Activated T-helper 1 cell treated with anti-CD3 and anti-CD28 coated beads, Interleukin-12 subunit alpha, Interleukin-12 subunit beta, Interleukin-2, Interleukin-4 antibody, amounts not matched to agents 30 ng/mL and 10 ng/mL and 1 ng/mL, durations not matched to agents 14 hours and 24 hours and 36 hours (primary cell): ENCODE data around the gene SLC5A10. TPM values are rescaled to one million over a fixed set of nuclear protein-coding genes. Genes with fewer than 3 reads are reported as not detected.

Source experiments
- DNase-seq: peaks from one replicate; pipeline ENCODE4 v3.0.0; 2021; ENCODE audit warnings: low spot score
- H3K27ac Mint-ChIP-seq: one replicate; pipeline ENCODE4 v1.8.0; 2021; ENCODE audit warnings: mild to moderate bottlenecking, mixed read lengths
- H3K27me3 Mint-ChIP-seq: one replicate; pipeline ENCODE4 v1.8.0; 2022; ENCODE audit warnings: mild to moderate bottlenecking, moderate library complexity, mixed read lengths; ENCODE audit not compliant: insufficient read depth
- H3K36me3 Mint-ChIP-seq: one replicate; pipeline ENCODE4 v1.8.0; 2021; ENCODE audit warnings: low read depth, mixed read lengths
- H3K4me1 Mint-ChIP-seq: one replicate; pipeline ENCODE4 v1.8.0; 2021; ENCODE audit warnings: low read depth, mixed read lengths
- H3K4me3 Mint-ChIP-seq: one replicate; pipeline ENCODE4 v1.8.0; 2021; ENCODE audit warnings: mild to moderate bottlenecking, moderate library complexity, mixed read lengths
- H3K9me3 Mint-ChIP-seq: one replicate; pipeline ENCODE4 v1.8.0; 2021; ENCODE audit warnings: mixed read lengths
- intact Hi-C: fragments of 100-400 bp; cut with micrococcal nuclease; formaldehyde crosslinking; loops from one replicate; pipeline ENCODE4 v1.15.1; 2024
- total RNA-seq: library from RNA; stranded (reverse); gene quantifications from 2 replicates; pipeline ENCODE4 v1.2.3, GENCODE V29; 2022

SLC5A10 gene
- total RNA-seq, 1 donor from 2014 or later = not detected

DNA sequence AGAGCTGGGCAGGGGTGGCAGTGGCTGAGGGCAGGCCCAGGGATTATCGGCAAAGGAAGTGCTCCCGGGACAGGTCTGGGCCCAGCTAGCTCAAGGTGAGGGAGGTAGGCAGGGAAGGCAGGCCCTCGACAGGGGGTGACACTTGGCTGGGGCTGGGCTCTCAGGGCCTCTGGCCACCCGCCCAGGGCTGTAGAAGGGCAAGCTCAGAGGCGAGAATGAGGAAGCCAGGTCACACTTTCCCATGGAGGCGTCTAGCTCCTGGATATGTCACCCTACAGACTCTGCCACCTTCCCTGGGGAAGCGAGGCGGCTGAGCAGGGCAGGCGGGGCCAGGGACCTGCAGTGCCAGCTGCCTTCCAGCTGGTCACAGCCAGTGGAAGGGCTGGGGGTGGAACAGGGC, 33.5 kb downstream of the SLC5A10 start:
- intact Hi-C loops = no loop called here
- H3K27ac Mint-ChIP-seq = no peak overlapping the region
- no peaks in the 10 kb centered on the region for H3K4me1 Mint-ChIP-seq
- DNase-seq = no peak
- no peaks in the 10 kb centered on the region for H3K9me3 Mint-ChIP-seq
- H3K4me3 Mint-ChIP-seq = no peak overlapping the region
- H3K27me3 Mint-ChIP-seq = no peaks in the 10 kb centered on the region
- peaks cover 2% of the 10 kb centered on the region for H3K36me3 Mint-ChIP-seq

- Mint-ChIP-seq H3K4me3 (no peak overlapping the region), H3K27ac (no peak overlapping the region), H3K27me3 (no peaks in the 10 kb centered on the region), H3K9me3 (no peaks in the 10 kb centered on the region), H3K4me1 (no peaks in the 10 kb centered on the region), H3K36me3 (peaks cover 2% of the 10 kb centered on the region)
- intact Hi-C loops = no loop called here
- DNase-seq = no peak
Observed at GRCh38 chr17:18986541-18987229, 34.7 kb downstream of the SLC5A10 start.

GRCh38 chr17:18987230-18987610, 35.3 kb downstream of the SLC5A10 start:
- Mint-ChIP-seq H3K36me3 (peaks cover 2% of the 10 kb centered on the region), H3K27me3 (no peaks in the 10 kb centered on the region), H3K4me1 (no peaks in the 10 kb centered on the region), H3K9me3 (no peaks in the 10 kb centered on the region), H3K4me3 (no peak overlapping the region), H3K27ac (no peak overlapping the region)
- no peak for DNase-seq
- intact Hi-C loops = no loop called here

DNA sequence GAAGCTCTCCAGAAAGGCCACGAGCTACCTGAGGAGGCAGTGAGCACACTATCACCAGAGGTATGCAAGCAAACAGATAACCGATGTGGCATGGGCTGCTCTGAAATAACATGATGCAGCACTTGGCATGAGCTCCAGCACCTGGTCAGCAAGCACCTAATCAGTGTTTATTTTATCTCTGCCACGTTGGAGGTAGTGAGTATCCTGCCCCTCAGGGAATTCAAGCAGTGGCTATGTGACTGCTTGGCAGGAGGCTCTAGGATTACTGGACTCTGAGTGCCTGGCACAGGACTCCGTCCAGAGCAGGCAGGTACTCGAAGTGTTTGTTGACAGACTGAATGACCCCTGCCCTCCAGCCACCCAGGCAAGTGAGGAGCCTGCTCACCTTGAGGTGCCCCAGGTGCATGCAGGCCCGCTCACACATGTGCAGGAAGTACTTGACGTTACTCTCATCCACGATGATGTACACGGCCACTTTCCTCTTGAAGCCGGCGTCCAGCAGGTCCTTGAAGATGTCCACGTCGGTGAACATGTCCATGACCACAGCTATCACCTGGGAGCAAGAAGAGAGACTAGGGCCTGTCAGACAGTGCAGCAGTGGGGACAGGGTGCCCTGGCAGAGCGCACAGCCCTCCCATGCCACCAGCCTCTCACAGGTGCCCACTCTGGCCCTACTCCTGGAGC, 36.0 kb downstream of the SLC5A10 start:
- H3K4me3 Mint-ChIP-seq = no peak overlapping the region
- peaks cover 5% of the 10 kb centered on the region for H3K4me1 Mint-ChIP-seq
- no peak for DNase-seq
- H3K36me3 Mint-ChIP-seq = peaks cover 2% of the 10 kb centered on the region
- intact Hi-C loops = no loop called here
- H3K27ac Mint-ChIP-seq = no peak overlapping the region
- H3K9me3 Mint-ChIP-seq = no peaks in the 10 kb centered on the region
- H3K27me3 Mint-ChIP-seq = no peaks in the 10 kb centered on the region

GRCh38 chr17:18988546-18989173, 36.7 kb downstream of the SLC5A10 start:
- no peak overlapping the region for H3K4me3 Mint-ChIP-seq
- H3K4me1 Mint-ChIP-seq = peaks cover 12% of the 10 kb centered on the region
- H3K36me3 Mint-ChIP-seq = peaks cover 4% of the 10 kb centered on the region
- intact Hi-C loops = no loop called here
- no peak overlapping the region for H3K27ac Mint-ChIP-seq
- H3K9me3 Mint-ChIP-seq = no peaks in the 10 kb centered on the region
- no peak for DNase-seq
- no peaks in the 10 kb centered on the region for H3K27me3 Mint-ChIP-seq

GRCh38 chr17:18990331-18990730, 38.4 kb downstream of the SLC5A10 start:
- Mint-ChIP-seq H3K4me3 (no peak overlapping the region), H3K36me3 (peaks cover 10% of the 10 kb centered on the region), H3K27ac (no peak overlapping the region), H3K27me3 (no peaks in the 10 kb centered on the region), H3K4me1 (peaks cover 13% of the 10 kb centered on the region), H3K9me3 (peaks cover 5% of the 10 kb centered on the region)
- intact Hi-C loops = no loop called here
- no peak for DNase-seq

GRCh38 chr17:18991531-18992315, 39.8 kb downstream of the SLC5A10 start:
- H3K27ac Mint-ChIP-seq = no peak overlapping the region
- no peak for DNase-seq
- intact Hi-C loops = no loop called here
- H3K9me3 Mint-ChIP-seq = peaks cover 14% of the 10 kb centered on the region
- H3K4me1 Mint-ChIP-seq = peaks cover 13% of the 10 kb centered on the region
- no peaks in the 10 kb centered on the region for H3K27me3 Mint-ChIP-seq
- no peak overlapping the region for H3K4me3 Mint-ChIP-seq
- H3K36me3 Mint-ChIP-seq = peaks cover 14% of the 10 kb centered on the region

DNA sequence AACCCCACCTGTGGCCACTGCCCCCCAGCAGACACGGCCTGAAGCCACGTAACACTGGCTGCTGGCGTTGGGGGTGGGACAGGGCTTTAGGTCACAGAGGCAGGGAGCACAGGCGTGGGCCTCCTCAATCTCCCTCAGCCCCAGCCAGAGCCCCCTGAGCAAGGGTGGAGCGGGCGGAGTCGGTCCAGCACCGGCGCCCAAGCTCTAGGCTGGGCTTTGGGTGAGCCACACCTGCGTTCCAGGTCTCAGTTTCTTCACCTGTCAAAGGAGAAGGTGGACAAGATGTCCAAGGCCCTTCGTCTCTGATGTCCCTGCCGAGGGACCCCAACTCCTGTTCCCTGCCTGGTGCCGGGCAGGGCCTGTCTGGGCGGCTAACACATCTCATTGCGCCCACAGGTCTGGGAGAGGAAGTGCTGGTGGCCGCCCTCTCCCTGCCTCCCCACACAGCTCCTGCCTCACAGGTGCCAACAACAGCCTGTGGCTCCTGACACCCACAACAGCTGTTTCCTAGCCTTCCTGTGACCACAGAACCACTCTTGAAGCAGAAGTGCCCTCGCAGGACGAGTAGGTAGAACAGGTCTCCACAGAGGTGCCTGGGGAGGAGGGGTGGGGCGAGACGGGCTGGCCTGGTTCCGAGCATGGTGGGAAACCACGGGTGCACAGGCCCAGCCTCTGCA, 40.6 kb downstream of the SLC5A10 start:
- no peak overlapping the region for H3K27ac Mint-ChIP-seq
- peaks cover 14% of the 10 kb centered on the region for H3K9me3 Mint-ChIP-seq
- H3K27me3 Mint-ChIP-seq = no peaks in the 10 kb centered on the region
- DNase-seq = no peak
- H3K4me1 Mint-ChIP-seq = peaks cover 13% of the 10 kb centered on the region
- H3K36me3 Mint-ChIP-seq = peaks cover 16% of the 10 kb centered on the region
- no peak overlapping the region for H3K4me3 Mint-ChIP-seq
- intact Hi-C loops = no loop called here

DNA sequence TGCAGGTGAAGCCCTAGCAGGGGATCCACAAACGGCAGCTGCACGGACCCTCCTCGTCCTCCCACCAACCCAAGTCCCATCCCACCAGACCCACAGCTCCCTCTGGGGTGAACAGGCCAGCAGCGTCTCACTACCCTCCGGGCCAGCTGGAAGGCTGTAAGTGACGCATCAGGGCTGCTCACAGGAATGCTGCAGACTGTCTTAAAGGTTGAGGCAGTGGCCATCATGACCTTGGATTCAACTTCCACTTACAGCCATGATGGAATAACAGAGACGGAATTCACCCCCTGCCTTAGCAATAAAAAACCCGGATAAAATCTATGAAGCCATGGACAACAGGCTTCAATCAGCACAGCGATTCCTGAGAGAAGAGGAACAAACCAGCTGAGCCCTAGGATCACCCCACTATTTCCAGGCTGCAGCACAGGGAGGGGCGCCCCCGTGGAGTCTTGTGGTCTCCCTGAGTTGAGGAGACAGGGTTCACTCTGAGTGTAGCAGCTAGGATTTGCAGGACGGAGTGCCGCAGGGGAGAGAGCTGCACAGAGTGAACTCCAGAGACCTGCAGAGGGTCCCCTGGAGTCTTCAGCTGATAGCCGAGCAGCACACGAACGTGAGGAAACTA, 42.1 kb downstream of the SLC5A10 start:
- no peaks in the 10 kb centered on the region for H3K27me3 Mint-ChIP-seq
- H3K27ac Mint-ChIP-seq = no peak overlapping the region
- peaks cover 14% of the 10 kb centered on the region for H3K9me3 Mint-ChIP-seq
- intact Hi-C loops = no loop called here
- DNase-seq = no peak
- H3K4me3 Mint-ChIP-seq = no peak overlapping the region
- H3K36me3 Mint-ChIP-seq = peaks cover 16% of the 10 kb centered on the region
- peaks cover 13% of the 10 kb centered on the region for H3K4me1 Mint-ChIP-seq

DNA sequence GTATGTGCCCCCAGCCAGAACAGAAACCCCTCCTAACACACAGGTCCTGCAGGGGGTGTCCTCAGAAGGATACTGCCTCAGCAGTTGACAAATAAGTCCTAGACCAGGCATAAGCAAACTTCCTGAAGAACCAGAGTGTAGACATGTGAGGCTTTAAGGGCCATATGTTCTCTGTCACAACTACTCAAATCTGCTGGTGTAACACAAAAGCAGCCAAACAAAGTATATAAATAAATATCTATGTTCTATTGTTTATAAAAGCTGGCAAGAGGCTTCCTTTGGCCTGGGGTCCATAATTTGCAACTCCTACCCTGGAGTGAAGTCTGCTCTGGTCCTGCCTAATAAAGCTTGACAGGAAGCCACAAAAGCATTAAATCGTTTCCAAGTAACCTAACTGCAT, 42.7 kb downstream of the SLC5A10 start:
- intact Hi-C loops = no loop called here
- no peak overlapping the region for H3K4me3 Mint-ChIP-seq
- H3K36me3 Mint-ChIP-seq = peaks cover 16% of the 10 kb centered on the region
- peaks cover 14% of the 10 kb centered on the region for H3K9me3 Mint-ChIP-seq
- no peaks in the 10 kb centered on the region for H3K27me3 Mint-ChIP-seq
- H3K27ac Mint-ChIP-seq = no peak overlapping the region
- DNase-seq = no peak
- H3K4me1 Mint-ChIP-seq = peaks cover 13% of the 10 kb centered on the region

DNA sequence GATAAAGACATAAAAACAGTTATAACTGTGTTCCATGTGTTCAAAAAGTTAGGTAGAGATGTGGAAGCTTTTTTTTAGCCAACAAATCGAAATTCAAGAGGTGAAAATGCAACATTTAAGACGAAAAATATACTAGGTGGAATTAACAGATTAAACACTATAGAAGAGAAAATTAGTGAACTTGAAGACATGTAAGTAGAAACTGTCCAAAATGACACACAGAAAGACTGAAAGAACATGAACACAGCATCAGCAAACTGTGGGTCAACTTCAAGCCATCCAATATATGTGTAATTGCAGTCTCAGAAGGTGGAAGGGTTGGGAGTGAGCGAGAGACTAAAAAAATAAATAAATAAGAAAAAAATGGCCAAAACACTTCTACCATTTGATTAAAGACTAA, 43.3 kb downstream of the SLC5A10 start:
- peaks cover 14% of the 10 kb centered on the region for H3K36me3 Mint-ChIP-seq
- no peak overlapping the region for H3K4me3 Mint-ChIP-seq
- peaks cover 13% of the 10 kb centered on the region for H3K4me1 Mint-ChIP-seq
- peaks cover 14% of the 10 kb centered on the region for H3K9me3 Mint-ChIP-seq
- no peak overlapping the region for H3K27ac Mint-ChIP-seq
- no peaks in the 10 kb centered on the region for H3K27me3 Mint-ChIP-seq
- intact Hi-C loops = no loop called here
- DNase-seq = no peak

DNA sequence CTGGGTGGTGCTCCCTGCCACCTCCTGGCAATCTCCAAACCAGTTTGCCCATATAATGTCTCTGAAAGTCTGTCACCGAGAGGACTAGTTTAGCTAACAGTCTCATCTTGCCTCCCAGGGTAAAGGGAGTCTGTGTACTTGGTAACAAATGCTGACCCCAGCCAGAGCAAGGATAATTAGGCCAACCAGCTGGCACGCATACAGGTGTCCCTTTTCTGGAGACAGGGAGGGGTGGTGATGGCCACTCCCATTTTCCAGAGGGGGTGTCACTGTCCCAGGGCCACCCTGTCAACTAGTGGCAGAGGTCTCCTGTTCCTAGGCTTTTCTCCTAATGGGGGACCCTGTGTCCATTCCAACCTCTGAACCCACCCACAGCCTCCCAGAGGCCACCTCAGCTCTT, 44.5 kb downstream of the SLC5A10 start:
- peaks cover 14% of the 10 kb centered on the region for H3K9me3 Mint-ChIP-seq
- H3K27ac Mint-ChIP-seq = no peak overlapping the region
- H3K4me1 Mint-ChIP-seq = peaks cover 13% of the 10 kb centered on the region
- H3K36me3 Mint-ChIP-seq = peaks cover 20% of the 10 kb centered on the region
- no peaks in the 10 kb centered on the region for H3K27me3 Mint-ChIP-seq
- intact Hi-C loops = no loop called here
- no peak overlapping the region for H3K4me3 Mint-ChIP-seq
- no peak for DNase-seq
